Measurements from ENCODE around the gene ANKRD49.

- TF ChIP-seq POLR2A (IDR thresholded peaks at IDR 0.05; ENCODE audit: extremely low read depth, insufficient read length) (no peak), CTCF (IDR thresholded peaks at IDR 0.05; ENCODE audit: low read depth, low read length) (no peak), MAX (IDR thresholded peaks at IDR 0.05; ENCODE audit: low read depth, low read length) (no peak), MYC (IDR thresholded peaks at IDR 0.05; ENCODE audit: low read depth, low read length) (no peak)
These were observed 16.2 kb upstream of the ANKRD49 start for GRCh38 chr11:94477624-94478023.
